Activated T-helper 1 cell treated with anti-CD3 and anti-CD28 coated beads, Interleukin-12 subunit alpha, Interleukin-12 subunit beta, Interleukin-2, Interleukin-4 antibody, amounts not matched to agents 30 ng/mL and 10 ng/mL and 1 ng/mL, durations not matched to agents 14 hours and 24 hours and 36 hours (primary cell): ENCODE measurements around the gene MPRIP. TPM values are rescaled to one million over a fixed set of nuclear protein-coding genes. Genes with fewer than 3 reads are reported as not detected.

Experiments used
- DNase-seq: peaks from one replicate; pipeline ENCODE4 v3.0.0; 2021; ENCODE audit warnings: low spot score
- H3K27ac Mint-ChIP-seq: one replicate; pipeline ENCODE4 v1.8.0; 2021; ENCODE audit warnings: mild to moderate bottlenecking, mixed read lengths
- H3K27me3 Mint-ChIP-seq: one replicate; pipeline ENCODE4 v1.8.0; 2022; ENCODE audit warnings: mild to moderate bottlenecking, moderate library complexity, mixed read lengths; ENCODE audit not compliant: insufficient read depth
- H3K36me3 Mint-ChIP-seq: one replicate; pipeline ENCODE4 v1.8.0; 2021; ENCODE audit warnings: low read depth, mixed read lengths
- H3K4me1 Mint-ChIP-seq: one replicate; pipeline ENCODE4 v1.8.0; 2021; ENCODE audit warnings: low read depth, mixed read lengths
- H3K4me3 Mint-ChIP-seq: one replicate; pipeline ENCODE4 v1.8.0; 2021; ENCODE audit warnings: mild to moderate bottlenecking, moderate library complexity, mixed read lengths
- H3K9me3 Mint-ChIP-seq: one replicate; pipeline ENCODE4 v1.8.0; 2021; ENCODE audit warnings: mixed read lengths
- intact Hi-C: fragments of 100-400 bp; cut with micrococcal nuclease; formaldehyde crosslinking; loops from one replicate; pipeline ENCODE4 v1.15.1; 2024
- total RNA-seq: library from RNA; stranded (reverse); gene quantifications from 2 replicates; pipeline ENCODE4 v1.2.3, GENCODE V29; 2022

MPRIP gene
- total RNA-seq, 1 donor from 2014 or later = 175 TPM

- intact Hi-C loops = no loop called here
- Mint-ChIP-seq H3K27me3 (no peaks in the 10 kb centered on the region), H3K9me3 (no peaks in the 10 kb centered on the region), H3K27ac (no peak overlapping the region), H3K4me3 (no peak overlapping the region), H3K36me3 (no peaks in the 10 kb centered on the region), H3K4me1 (peaks cover 30% of the 10 kb centered on the region)
- no peak for DNase-seq
Measured at GRCh38 chr17:17018612-17019429, 23.4 kb upstream of the MPRIP start.

- intact Hi-C loops = no loop called here
- DNase-seq = no peak
- no peaks in the 10 kb centered on the region for H3K9me3 Mint-ChIP-seq
- H3K27me3 Mint-ChIP-seq = no peaks in the 10 kb centered on the region
- no peak overlapping the region for H3K27ac Mint-ChIP-seq
- no peak overlapping the region for H3K4me3 Mint-ChIP-seq
- peaks cover 30% of the 10 kb centered on the region for H3K4me1 Mint-ChIP-seq
- H3K36me3 Mint-ChIP-seq = no peaks in the 10 kb centered on the region
Measured at GRCh38 chr17:17019430-17019762, 22.9 kb upstream of the MPRIP start.

GRCh38 chr17:17019891-17020456 lies 22.3 kb upstream of the MPRIP start:
- Mint-ChIP-seq H3K27me3 (no peaks in the 10 kb centered on the region), H3K27ac (no peak overlapping the region), H3K9me3 (no peaks in the 10 kb centered on the region), H3K4me3 (no peak overlapping the region), H3K4me1 (peaks cover 29% of the 10 kb centered on the region), H3K36me3 (no peaks in the 10 kb centered on the region)
- intact Hi-C loops = no loop called here
- DNase-seq = no peak

GRCh38 chr17:17020821-17021193 lies 21.4 kb upstream of the MPRIP start:
- H3K27ac Mint-ChIP-seq = no peak overlapping the region
- intact Hi-C loops = no loop called here
- peaks cover 20% of the 10 kb centered on the region for H3K4me1 Mint-ChIP-seq
- no peak for DNase-seq
- no peaks in the 10 kb centered on the region for H3K27me3 Mint-ChIP-seq
- no peaks in the 10 kb centered on the region for H3K9me3 Mint-ChIP-seq
- H3K4me3 Mint-ChIP-seq = no peak overlapping the region
- no peaks in the 10 kb centered on the region for H3K36me3 Mint-ChIP-seq

- Mint-ChIP-seq H3K27me3 (no peaks in the 10 kb centered on the region), H3K36me3 (no peaks in the 10 kb centered on the region), H3K9me3 (no peaks in the 10 kb centered on the region), H3K4me3 (no peak overlapping the region), H3K4me1 (peaks cover 15% of the 10 kb centered on the region), H3K27ac (no peak overlapping the region)
- intact Hi-C loops = no loop called here
- no peak for DNase-seq
Measured at GRCh38 chr17:17021194-17021863, 20.9 kb upstream of the MPRIP start.

GRCh38 chr17:17022011-17022410 lies 20.2 kb upstream of the MPRIP start:
- Mint-ChIP-seq H3K4me1 (peaks cover 8% of the 10 kb centered on the region), H3K9me3 (no peaks in the 10 kb centered on the region), H3K27ac (no peak overlapping the region)

GRCh38 chr17:17022456-17022855 lies 19.8 kb upstream of the MPRIP start:
- H3K4me1 Mint-ChIP-seq = peaks cover 5% of the 10 kb centered on the region
- no peak overlapping the region for H3K27ac Mint-ChIP-seq
- no peak overlapping the region for H3K4me3 Mint-ChIP-seq
- H3K9me3 Mint-ChIP-seq = no peaks in the 10 kb centered on the region
- no peaks in the 10 kb centered on the region for H3K36me3 Mint-ChIP-seq
- H3K27me3 Mint-ChIP-seq = no peaks in the 10 kb centered on the region
- DNase-seq = no peak
- intact Hi-C loops = no loop called here

More at GRCh38 chr17:17022011-17022410, 20.2 kb upstream of the MPRIP start:
- H3K36me3 Mint-ChIP-seq = no peaks in the 10 kb centered on the region
- H3K4me3 Mint-ChIP-seq = no peak overlapping the region
- no peaks in the 10 kb centered on the region for H3K27me3 Mint-ChIP-seq
- intact Hi-C loops = no loop called here
- DNase-seq = no peak

- no peaks in the 10 kb centered on the region for H3K36me3 Mint-ChIP-seq
- no peaks in the 10 kb centered on the region for H3K27me3 Mint-ChIP-seq
- no peaks in the 10 kb centered on the region for H3K9me3 Mint-ChIP-seq
- DNase-seq = no peak
- intact Hi-C loops = no loop called here
- no peaks in the 10 kb centered on the region for H3K4me1 Mint-ChIP-seq
- H3K27ac Mint-ChIP-seq = no peak overlapping the region
- H3K4me3 Mint-ChIP-seq = no peak overlapping the region
Measured at GRCh38 chr17:17024778-17025300, 17.4 kb upstream of the MPRIP start.

GRCh38 chr17:17025621-17026020 lies 16.6 kb upstream of the MPRIP start:
- H3K9me3 Mint-ChIP-seq = no peaks in the 10 kb centered on the region
- no peak overlapping the region for H3K4me3 Mint-ChIP-seq
- no peak overlapping the region for H3K27ac Mint-ChIP-seq
- H3K36me3 Mint-ChIP-seq = no peaks in the 10 kb centered on the region
- no peak for DNase-seq
- no peaks in the 10 kb centered on the region for H3K27me3 Mint-ChIP-seq
- intact Hi-C loops = no loop called here
- H3K4me1 Mint-ChIP-seq = no peaks in the 10 kb centered on the region

GRCh38 chr17:17026163-17026562 lies 16.1 kb upstream of the MPRIP start:
- no peak for DNase-seq
- no peaks in the 10 kb centered on the region for H3K27me3 Mint-ChIP-seq
- no peak overlapping the region for H3K4me3 Mint-ChIP-seq
- H3K36me3 Mint-ChIP-seq = no peaks in the 10 kb centered on the region
- H3K9me3 Mint-ChIP-seq = no peaks in the 10 kb centered on the region
- intact Hi-C loops = no loop called here
- H3K27ac Mint-ChIP-seq = no peak overlapping the region
- H3K4me1 Mint-ChIP-seq = no peaks in the 10 kb centered on the region

GRCh38 chr17:17027442-17028058 lies 14.7 kb upstream of the MPRIP start:
- Mint-ChIP-seq H3K4me3 (no peak overlapping the region), H3K27ac (no peak overlapping the region), H3K27me3 (no peaks in the 10 kb centered on the region), H3K36me3 (no peaks in the 10 kb centered on the region), H3K4me1 (no peaks in the 10 kb centered on the region), H3K9me3 (no peaks in the 10 kb centered on the region)
- intact Hi-C loops = no loop called here
- DNase-seq = no peak

GRCh38 chr17:17028059-17028877 lies 14.0 kb upstream of the MPRIP start:
- no peaks in the 10 kb centered on the region for H3K27me3 Mint-ChIP-seq
- intact Hi-C loops = no loop called here
- H3K9me3 Mint-ChIP-seq = no peaks in the 10 kb centered on the region
- H3K4me1 Mint-ChIP-seq = no peaks in the 10 kb centered on the region
- no peak for DNase-seq
- no peak overlapping the region for H3K27ac Mint-ChIP-seq
- no peaks in the 10 kb centered on the region for H3K36me3 Mint-ChIP-seq
- no peak overlapping the region for H3K4me3 Mint-ChIP-seq
